KMS-11 (cell line): ENCODE data around the gene HERPUD2.

Experiments used
- H2AFZ ChIP-seq: fragments of 200-600 bp; sonication (generic); 2 replicates; pipeline ENCODE4 v1.6.1; 2016; ENCODE audit warnings: antibody characterized with exemption, mixed run types, low read depth
- H3K27ac ChIP-seq: fragments of 200-600 bp; sonication (generic); 2 replicates; pipeline ENCODE4 v1.6.1; 2016; ENCODE audit warnings: mild to moderate bottlenecking, mixed run types
- H3K27me3 ChIP-seq: fragments of 200-600 bp; sonication (generic); 2 replicates; pipeline ENCODE4 v1.6.1; 2017; ENCODE audit warnings: mild to moderate bottlenecking, low read depth, mixed run types, moderate library complexity; ENCODE audit not compliant: insufficient read depth
- H3K36me3 ChIP-seq: fragments of 200-600 bp; sonication (generic); 2 replicates; pipeline ENCODE4 v1.6.1; 2017; ENCODE audit warnings: mild to moderate bottlenecking, mixed run types; ENCODE audit not compliant: insufficient read depth
- H3K4me1 ChIP-seq: fragments of 200-600 bp; sonication (generic); 2 replicates; pipeline ENCODE4 v1.6.1; 2016; ENCODE audit warnings: mild to moderate bottlenecking, low read depth, mixed run types; ENCODE audit not compliant: poor library complexity, severe bottlenecking
- H3K4me2 ChIP-seq: fragments of 200-600 bp; sonication (generic); 2 replicates; pipeline ENCODE4 v1.7.0; 2016; ENCODE audit warnings: mild to moderate bottlenecking, mixed run types
- H3K4me3 ChIP-seq: fragments of 200-600 bp; sonication (generic); IDR thresholded peaks from 2 replicates; pipeline ENCODE4 v1.6.1; 2017; ENCODE audit warnings: low read depth, low read length, mixed read lengths; ENCODE audit not compliant: insufficient read depth
- H3K79me2 ChIP-seq: fragments of 200-600 bp; sonication (generic); 2 replicates; pipeline ENCODE4 v1.6.1; 2016; ENCODE audit warnings: low read depth, mixed run types; ENCODE audit not compliant: insufficient read depth
- H3K9ac ChIP-seq: fragments of 200-600 bp; sonication (generic); 2 replicates; pipeline ENCODE4 v1.6.1; 2016; ENCODE audit warnings: mild to moderate bottlenecking, mixed run types
- H4K20me1 ChIP-seq: fragments of 200-600 bp; sonication (generic); 2 replicates; pipeline ENCODE4 v1.6.1; 2016; ENCODE audit warnings: mild to moderate bottlenecking, mixed run types; ENCODE audit not compliant: insufficient read depth
- CTCF ChIP-seq: fragments of 200-600 bp; sonication (generic); conservative IDR thresholded peaks from 2 replicates; pipeline ENCODE4 v1.6.1; 2017; ENCODE audit warnings: low read depth, mild to moderate bottlenecking, antibody characterized with exemption, low read length, moderate library complexity, mixed read lengths

The HERPUD2 gene

GRCh38 chr7:35722054-35722849 lies 27.3 kb upstream of the HERPUD2 start:
- H3K27ac ChIP-seq: no peak overlapping the region
- no peaks in the 10 kb centered on the region for H4K20me1 ChIP-seq
- no peaks in the 10 kb centered on the region for H3K79me2 ChIP-seq
- no peak overlapping the region for H3K9ac ChIP-seq
- no peaks in the 10 kb centered on the region for H3K36me3 ChIP-seq
- no peak overlapping the region for H3K4me3 ChIP-seq
- peaks cover 33% of the 10 kb centered on the region for H3K4me1 ChIP-seq
- H3K27me3 ChIP-seq: no peaks in the 10 kb centered on the region
- no peak for TF ChIP-seq CTCF
- no peak overlapping the region for H3K4me2 ChIP-seq
- H2AFZ ChIP-seq: no peak overlapping the region

- Histone ChIP-seq H4K20me1 (no peaks in the 10 kb centered on the region), H3K27me3 (no peaks in the 10 kb centered on the region), H3K4me3 (no peak overlapping the region), H3K79me2 (no peaks in the 10 kb centered on the region), H2AFZ (no peak overlapping the region), H3K36me3 (no peaks in the 10 kb centered on the region), H3K4me2 (no peak overlapping the region), H3K27ac (no peak overlapping the region), H3K9ac (no peak overlapping the region), H3K4me1 (peaks cover 25% of the 10 kb centered on the region)
- no peak for TF ChIP-seq CTCF
Observed at GRCh38 chr7:35721288-35721687, 26.4 kb upstream of the HERPUD2 start.

GRCh38 chr7:35720849-35721248 lies 25.9 kb upstream of the HERPUD2 start:
- no peaks in the 10 kb centered on the region for H3K79me2 ChIP-seq
- no peak overlapping the region for H2AFZ ChIP-seq
- no peak overlapping the region for H3K4me3 ChIP-seq
- no peak overlapping the region for H3K4me2 ChIP-seq
- H3K27me3 ChIP-seq: no peaks in the 10 kb centered on the region
- H4K20me1 ChIP-seq: no peaks in the 10 kb centered on the region
- no peak overlapping the region for H3K27ac ChIP-seq
- no peaks in the 10 kb centered on the region for H3K36me3 ChIP-seq
- TF ChIP-seq CTCF: no peak
- peaks cover 20% of the 10 kb centered on the region for H3K4me1 ChIP-seq
- no peak overlapping the region for H3K9ac ChIP-seq

- no peak overlapping the region for H3K9ac ChIP-seq
- H3K27me3 ChIP-seq: no peaks in the 10 kb centered on the region
- no peaks in the 10 kb centered on the region for H4K20me1 ChIP-seq
- TF ChIP-seq CTCF: no peak
- H3K36me3 ChIP-seq: no peaks in the 10 kb centered on the region
- no peak overlapping the region for H3K4me2 ChIP-seq
- H3K4me1 ChIP-seq: peaks cover 18% of the 10 kb centered on the region
- H3K27ac ChIP-seq: no peak overlapping the region
- H3K79me2 ChIP-seq: no peaks in the 10 kb centered on the region
- no peak overlapping the region for H3K4me3 ChIP-seq
- no peak overlapping the region for H2AFZ ChIP-seq
Observed at GRCh38 chr7:35720032-35720431, 25.1 kb upstream of the HERPUD2 start.
